Lung microvascular endothelial cell (primary cell): ENCODE measurements around the gene FAM227B. TPM values are rescaled to one million over a fixed set of nuclear protein-coding genes. Genes with fewer than 3 reads are reported as not detected.
"Not testable (repeated sequence)": the region's sequence is repeated elsewhere in the genome, so short reads cannot be mapped to it uniquely, and the experiment has no call there.

ENCODE experiments used
- DNase-seq, 2 donors: peaks; one replicate each; pipeline versions ENCODE4 v3.0.0 to v3.0.0-alpha.2; 2010; ENCODE audit warnings: low read depth in 2 of 2
- total RNA-seq: library from RNA; depleted of rRNA; stranded (reverse); fragments of >200 nt; gene quantifications from 2 replicates; pipeline ENCODE4 v1.2.1, GENCODE V29; 2014

Gene FAM227B
- total RNA-seq, 1 donor from 2014 or later: 0.99 TPM

DNA sequence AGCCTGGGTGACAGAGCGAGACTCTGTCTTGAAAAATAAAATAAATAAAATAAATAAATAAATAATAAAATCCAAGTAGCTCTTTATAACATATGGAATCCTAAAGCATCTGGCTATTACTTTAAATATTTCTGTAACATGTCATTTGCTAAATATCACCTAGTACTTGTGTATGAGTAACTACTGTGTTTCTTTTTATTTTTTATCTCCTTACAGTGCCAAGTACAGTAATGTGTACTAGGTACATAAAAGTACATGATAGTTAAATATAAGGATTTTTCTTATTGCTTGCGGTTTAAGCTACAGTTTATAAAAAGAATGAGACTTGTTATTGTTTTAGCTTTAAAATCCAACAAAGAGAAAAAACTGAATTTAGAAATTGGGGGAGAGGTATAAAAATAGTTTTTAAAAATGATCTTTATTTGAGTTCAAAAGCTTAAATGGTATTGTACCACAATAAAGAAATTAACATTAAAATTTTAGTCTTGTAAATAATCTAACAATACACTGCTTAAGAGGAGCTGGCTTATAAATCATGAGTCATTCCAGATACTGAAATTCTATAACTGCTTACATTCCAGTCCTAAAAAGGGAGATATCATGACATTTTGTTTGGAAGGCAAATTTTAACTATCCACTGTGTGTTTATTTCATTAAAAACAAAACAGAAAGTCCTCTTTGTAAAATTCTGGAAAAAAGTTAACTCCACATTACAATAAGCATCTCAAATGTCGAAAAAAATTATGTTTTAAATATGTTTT, 124.4 kb downstream of the FAM227B start:
- DNase-seq: no peak

DNA sequence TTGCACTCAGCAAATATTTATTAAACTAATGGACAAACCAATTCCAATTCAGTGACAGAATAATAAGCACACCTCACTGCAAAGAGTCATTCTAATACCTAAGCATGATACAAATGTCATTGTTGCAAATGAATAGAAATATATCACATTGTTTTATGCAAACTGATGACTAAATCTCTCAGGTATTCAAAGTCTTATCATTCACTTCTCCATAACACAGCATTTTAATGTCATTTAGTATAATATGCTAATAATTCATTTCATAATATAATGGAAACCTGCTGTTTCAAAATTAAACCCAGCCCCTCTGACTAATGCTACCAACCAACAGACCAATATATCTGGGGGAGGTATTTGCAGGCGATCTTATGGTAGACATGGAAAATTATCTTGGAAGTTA, 125.8 kb downstream of the FAM227B start:
- no peak for DNase-seq

DNA sequence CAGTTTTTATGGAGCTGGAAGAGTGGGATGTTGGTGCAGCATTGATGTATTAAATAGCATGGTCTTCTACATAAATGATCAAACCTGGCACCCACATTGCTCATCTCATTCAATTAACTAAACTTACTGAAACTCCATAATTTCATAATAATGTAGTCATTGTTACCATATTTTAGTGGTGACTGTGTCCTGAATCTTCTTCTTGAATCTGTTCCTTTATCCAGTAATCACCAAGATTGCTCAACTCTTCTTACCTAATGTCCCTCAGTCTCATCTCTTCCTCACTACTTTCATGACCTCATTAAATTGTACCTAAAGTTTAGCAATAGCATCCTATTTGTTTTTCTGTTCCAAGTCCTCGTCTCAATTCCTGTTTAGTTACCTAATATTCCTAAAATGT, 127.8 kb downstream of the FAM227B start:
- no peak for DNase-seq

DNA sequence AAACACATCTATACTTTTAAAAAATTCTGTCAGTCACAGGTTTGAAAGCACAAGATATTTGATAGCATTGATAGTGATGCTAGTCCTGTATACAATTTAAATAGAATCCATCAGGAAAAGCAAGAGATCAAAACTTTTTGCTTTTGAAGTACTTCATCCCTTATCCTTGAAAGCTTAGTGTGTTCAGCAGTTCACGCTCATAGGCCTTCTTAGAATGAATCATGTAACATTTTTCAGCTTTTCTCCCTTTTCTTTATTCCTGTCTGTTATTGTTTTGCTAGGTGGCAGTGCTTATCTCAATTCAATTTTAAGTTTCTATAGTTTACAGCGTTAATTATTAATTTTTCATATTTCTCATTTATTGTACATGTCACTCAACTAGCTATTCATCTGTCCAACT, 128.5 kb downstream of the FAM227B start:
- no peak for DNase-seq

DNA sequence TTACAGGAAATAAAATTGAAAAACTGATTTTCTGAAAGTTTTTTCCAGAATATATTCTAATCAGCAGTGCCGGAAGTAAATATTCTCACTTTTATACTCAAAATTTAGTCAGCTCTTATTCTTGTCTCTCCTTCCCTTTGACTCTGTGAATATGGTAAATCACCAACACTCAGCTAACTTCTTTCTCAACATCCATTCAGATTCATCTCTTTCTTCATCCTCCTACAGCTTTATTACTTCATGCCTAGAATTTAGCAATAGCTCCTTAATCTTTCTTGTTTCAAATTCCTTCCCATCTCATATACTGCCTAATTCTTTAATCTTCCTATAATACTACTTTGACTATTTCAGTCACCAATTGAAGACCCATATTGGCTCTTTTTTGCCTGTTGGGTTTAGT, 129.7 kb downstream of the FAM227B start:
- DNase-seq: no peak

DNA sequence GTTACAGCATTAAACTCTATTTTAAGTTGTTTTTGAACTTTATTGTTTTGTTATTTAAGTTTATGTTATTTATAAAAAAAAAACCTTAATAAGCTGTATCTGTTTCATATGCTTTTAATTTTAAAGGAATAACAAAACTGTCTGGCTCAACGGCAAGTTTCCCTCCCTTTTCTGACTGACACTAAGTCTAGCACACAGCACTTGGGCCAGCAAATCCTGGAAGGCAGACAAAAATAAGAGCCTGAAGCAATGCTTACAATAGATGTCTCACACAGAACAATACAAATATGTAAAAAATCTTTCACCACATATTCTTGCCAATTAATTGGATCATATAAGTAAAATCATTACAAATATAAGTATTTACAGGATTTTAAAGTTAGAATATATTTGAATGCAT, 135.2 kb downstream of the FAM227B start:
- DNase-seq: not testable (repeated sequence)

DNA sequence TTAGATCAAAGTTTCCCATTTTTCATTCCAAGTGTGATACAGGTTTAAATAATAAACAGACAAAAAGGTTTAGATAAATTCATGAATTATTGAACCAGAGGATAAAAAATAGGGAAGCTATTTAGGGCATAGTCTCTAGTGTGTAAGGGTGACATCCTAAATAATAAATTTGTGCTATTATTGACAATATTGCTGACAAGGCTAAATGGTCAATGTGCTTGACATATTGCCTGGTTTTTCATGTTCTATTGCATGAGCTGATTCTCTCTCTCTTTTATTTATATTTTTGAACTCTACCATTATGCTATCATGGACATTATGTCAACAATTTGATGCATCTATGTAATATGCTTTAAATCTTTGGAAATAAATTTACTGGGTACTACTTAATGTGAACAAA, 141.6 kb downstream of the FAM227B start:
- not testable (repeated sequence) for DNase-seq

DNA sequence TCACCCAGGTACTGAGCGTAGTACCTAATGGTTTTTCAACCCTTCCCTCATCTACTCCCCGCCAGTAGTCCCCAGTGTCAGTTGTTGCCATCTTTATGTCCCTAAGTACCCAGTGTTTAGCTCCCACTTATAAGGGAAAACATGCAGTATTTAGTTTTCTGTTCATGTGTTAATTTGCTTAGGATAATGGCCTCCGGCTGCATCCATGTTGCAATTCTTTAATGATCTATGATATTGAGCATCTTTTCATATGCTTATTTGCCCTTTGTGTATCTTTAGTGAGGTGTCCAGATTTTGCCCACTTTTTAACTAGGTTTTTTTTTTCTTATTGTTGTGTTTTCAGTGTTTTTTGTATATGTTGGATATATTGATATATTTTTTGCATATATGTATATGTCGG, 142.6 kb downstream of the FAM227B start:
- not testable (repeated sequence) for DNase-seq

DNA sequence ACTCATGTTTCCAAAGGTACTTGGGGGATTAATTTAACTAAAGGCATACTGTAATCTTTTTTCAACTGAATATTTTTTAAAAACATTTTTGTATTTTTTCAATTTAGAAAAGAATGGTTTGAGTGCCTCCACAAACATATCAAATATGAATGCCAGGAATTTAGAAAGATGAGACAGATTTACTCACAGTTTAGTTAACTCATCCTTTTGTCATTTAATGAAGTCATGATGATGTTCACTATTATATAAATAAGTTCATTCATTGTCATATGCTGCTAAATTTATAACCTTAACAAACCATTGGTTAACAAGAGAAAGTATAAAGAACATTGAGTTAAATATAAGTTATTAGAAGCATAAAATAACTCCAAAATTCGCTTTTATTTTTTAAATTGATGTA, 147.6 kb downstream of the FAM227B start:
- DNase-seq: no peak

DNA sequence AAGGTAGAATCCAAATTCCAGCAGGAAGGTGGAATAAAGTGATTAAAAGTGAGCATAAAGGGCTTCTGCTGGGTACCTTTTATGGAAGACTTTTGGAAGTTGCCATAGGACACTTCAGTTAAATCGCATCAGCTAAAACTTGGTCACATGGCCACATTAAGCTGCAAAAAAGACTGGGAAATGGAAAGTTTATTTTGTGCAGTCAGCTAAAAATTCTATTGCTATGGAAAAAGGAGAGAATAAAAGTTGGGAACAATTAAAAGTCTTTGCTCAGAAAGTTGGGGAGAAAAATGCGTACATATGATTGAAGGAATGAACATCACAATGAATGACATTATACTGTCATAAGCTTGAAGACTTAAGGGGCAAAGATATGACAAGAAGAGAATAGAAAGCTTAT, 148.3 kb downstream of the FAM227B start:
- no peak for DNase-seq

DNA sequence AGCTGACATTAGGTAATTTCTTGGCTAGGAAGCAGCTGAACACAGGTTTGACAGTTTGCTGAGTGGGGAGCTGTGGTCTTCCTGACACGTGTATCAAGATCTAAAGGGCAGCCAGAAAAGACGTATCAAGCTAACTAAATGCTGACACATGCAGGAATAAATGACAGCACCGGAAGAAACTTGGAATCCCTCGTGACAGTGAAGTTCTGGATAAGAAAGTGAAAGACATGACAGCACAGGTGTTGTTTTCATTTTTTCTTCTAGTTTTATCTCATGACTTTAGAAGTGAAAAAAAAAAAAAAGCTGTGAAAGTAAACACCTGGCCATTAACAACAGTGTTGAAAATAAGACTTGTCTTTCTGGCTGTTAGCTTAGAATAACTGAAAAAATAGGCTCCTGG, 148.9 kb downstream of the FAM227B start:
- no peak for DNase-seq

DNA sequence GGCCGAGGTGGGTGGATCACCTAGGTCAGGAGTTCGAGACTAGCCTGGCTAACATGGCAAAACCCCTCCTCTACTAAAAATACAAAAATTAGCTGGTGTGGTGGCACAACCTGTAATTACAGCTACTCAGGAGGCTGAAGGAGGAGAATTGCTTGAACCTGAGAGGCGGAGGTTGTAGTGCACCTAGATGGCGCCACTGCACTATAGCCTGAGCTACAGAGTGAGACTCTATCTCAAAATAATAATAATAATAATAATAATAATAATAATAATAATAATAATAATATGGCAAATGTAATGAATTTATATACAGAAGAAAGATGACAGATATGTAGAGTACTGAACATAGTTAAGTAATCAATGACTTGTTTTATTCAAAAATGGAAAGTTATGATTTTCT, 149.4 kb downstream of the FAM227B start:
- DNase-seq: peak; percentile 22 to 29

DNA sequence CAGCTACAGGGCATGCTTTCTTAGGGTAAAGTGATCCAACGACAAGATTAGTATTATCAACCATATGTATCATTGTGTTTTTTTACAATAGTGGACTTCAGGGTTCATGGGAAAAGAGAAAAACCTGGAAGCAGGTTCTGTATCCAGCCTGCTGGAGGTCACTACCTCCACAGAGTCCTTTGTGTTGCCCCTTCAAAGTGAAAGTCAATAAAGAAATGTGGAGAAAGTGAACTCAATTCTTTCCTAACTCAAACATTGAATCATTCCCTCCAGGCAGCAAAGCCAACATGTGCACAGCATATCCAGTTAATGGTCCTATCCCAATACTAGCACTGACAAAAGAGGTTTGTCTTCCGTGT, 152.2 kb downstream of the FAM227B start:
- DNase-seq: no peak

DNA sequence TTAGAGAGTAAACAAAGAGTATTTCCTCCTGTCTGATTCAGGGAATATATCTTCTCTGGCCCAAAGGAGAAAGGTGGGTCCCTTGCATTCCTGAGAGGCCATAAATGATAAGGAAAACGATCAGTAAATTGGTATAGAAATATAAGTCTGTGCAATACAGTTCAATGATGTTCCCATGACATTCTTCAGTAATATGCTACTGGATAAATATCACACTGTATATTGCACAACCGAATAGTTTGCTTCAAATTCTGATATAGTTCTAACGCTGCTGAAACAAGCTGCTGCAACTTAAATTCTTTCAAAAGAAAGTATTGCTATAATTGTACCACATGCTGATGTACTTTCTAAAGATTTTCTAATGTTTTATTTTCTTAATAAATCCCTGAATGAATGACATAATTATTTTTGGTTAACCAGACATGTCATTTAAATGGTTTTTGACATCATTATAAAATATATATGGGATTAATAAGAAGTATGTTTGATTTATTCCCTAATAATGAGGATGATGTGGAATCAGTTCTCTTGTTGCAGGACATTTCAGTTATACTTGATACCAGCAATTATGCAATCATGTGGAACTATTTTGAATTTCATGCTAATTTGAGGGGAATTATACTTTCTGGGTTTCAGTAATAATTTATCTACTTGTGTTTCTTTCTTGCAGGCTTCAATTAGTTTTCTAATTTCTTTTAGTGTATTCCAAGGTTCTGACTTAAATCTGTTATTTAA, 152.7 kb downstream of the FAM227B start:
- DNase-seq: no peak

DNA sequence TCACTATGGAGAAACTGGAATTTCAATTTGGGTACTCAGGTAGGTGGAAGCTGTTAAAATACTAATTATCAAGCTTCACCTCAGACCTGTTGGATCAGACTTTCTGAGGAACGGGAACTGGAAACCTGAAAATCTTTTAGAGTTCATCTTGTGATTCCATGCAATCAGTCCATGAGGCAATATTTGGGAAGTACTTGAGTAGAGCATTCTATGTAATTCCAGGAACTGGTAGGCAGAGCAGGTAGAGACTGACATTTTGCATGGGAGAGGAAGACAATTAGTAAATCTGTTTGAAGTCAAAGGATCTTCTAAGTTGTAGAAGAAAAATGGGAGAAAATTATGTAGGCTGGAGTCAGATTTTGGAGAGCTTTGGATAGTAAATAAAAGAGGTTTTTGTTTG, 154.5 kb downstream of the FAM227B start:
- no peak for DNase-seq

DNA sequence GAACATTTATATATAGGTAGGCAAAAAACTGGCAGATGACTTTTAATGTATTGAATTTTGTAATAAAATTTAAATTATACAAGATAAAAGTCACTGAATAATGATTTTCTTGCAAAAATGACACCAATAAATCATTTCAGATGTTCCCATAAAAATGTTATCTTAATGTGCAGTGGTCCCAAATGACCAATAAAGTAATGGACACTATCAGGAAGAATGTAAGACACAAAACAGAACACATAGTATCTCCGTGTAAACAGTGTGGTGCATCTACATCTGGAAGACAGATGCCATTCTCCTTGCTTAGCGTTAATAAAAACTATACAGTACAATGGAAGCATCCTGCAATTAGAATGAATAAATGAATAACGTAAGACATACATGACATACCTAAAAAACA, 156.1 kb downstream of the FAM227B start:
- no peak for DNase-seq

DNA sequence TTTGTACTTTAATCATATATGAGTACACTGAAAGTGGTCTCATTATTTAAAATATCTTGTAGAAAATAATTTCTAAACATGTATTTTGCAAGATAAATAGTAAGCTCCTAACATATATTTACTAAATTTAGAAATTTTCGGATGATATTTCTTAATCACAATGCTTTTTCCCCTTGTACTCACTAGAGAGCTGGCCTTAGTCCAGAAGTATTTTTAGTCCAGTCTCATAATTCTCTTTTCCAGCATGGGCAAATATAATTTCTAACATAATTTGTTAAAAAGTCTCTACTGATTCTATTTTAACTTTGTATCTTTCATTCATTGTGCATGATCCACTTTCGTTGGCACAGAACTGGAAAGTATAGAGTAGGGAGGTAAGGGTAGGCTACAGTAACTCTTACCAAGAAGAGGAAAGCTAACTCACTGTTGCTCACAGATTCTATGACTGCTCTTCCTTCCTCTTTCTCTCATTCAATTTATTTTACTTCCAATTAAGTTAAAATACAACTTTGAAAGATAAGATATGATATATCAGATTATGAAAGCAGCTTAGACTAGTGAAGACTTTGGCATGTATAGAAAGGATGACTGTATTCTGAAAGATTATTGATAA, 158.3 kb downstream of the FAM227B start:
- no peak for DNase-seq

DNA sequence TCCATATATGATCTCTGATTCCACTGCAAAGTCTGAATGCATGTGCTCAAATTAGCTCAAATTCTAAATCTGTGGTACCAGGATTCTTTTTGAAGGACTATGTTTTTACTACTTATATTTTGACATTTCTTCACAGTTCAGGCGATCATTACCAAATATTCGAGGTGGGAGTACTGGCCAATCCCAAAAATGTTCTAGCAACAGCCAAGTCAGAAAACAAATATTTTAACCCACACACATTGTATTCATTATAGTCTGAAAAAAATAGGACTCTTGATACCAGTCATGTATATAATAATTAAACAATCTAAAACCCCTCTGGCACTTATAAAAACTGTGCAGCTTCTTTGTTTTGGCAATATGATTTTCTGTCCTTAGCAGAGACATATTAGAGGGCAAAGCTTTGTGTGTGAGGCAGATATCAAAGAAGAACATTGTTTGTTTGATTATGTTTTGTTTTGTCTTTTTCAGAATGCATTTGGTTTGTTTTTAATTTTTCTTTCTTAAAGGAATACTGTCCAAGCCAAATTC, 160.1 kb downstream of the FAM227B start:
- no peak for DNase-seq

DNA sequence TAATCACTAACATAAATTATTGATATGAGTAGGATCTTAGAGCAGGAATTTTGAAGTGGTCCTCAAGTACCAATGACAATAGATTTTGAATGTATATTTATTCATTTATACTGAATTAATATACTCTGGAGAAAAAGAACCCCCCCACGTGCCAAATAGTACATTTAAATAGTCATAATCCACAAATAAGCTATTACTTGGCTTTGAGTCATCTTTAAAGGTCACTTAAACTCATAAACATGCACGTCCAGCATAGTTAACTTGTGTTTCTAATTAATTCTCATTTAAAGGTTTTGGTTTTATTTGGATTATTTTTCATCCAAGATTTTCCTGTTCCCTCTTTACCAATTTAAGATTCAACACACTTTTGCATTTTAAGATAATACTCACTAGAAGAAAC, 162.5 kb downstream of the FAM227B start:
- no peak for DNase-seq

DNA sequence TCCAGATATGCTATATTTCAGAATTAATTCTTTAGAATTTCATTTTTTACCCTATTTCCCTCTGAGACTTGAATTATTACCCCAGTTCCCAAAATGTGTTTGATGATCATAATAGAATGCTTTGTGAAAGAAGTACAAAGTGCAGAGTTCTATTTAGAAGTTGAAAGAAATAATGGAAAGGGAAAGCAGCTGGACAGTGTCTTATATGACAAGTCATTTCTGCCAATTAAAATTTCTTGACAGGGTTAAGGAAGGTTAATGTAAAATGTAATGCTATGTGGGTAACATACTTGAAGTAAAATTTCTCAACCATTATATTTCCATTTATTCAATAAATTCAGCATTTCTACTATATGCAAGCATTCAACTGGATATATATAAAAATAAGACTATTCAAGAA, 164.5 kb downstream of the FAM227B start:
- no peak for DNase-seq

DNA sequence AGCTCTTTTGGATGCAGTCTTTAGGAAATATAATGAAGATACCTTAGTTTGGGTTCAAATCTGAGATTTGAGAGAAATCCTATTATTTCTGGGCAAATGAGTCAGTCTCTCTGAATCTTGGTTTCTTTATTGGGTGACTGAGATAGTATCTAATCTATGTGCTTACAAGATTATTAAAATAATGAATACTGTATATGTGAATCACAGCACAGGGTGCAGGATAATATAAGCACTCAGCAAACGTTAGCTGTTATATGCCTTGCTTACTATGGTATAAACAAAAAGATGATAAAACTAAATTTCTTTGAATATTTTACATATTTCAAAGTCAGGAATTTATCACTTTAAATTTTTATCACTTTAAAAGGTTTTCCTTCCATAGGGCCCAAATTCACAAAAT, 168.0 kb downstream of the FAM227B start:
- DNase-seq: no peak

DNA sequence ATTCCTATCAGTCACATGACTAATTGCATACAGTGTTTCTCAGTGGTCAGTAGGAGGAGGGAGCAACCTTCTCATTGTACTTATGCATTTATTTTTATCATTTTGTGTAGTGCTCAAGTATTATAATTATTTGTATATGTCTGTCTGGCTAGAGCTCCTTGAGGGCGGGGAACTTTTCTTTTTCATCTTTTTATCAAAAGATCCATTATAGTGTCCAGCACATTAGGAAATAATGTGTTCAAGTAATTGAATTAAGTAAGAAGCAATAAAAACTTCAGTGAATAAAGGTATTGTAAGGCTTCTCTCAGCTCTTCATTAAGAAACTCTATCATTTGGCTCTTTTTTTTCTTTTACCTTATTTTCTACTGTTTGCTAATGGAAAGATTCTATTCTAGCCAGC, 178.8 kb downstream of the FAM227B start:
- no peak for DNase-seq

DNA sequence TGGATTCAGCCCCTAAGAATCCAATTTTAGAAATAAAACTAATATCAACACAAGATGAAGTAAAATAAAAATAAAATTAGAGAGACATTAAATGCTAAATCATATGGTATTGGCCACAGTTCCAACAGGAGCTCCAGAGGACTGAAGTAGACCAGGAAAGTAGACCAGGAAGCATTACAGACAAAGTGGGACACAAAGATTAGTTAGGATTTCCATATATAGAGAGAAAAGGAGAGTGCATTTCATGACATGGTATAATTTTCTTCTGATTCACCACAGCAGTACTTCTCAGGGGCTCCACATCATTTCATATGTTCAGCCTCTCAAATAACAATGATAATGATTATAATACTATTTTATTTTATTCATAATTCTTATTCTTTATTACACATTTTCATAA, 179.3 kb downstream of the FAM227B start:
- no peak for DNase-seq
